Endothelial cell of umbilical vein (primary cell): ENCODE results near the gene ADM5. TPM values are rescaled to one million over a fixed set of nuclear protein-coding genes. Genes with fewer than 3 reads are reported as not detected.

Source experiments
- BruUV-seq: library from RNA; stranded (reverse); fragments of 400-500 nt; replicated peaks from 2 replicates; lab custom pipeline; 2021; lab: Mats Ljungman, UMichigan
- CTCF ChIA-PET: fragments of 300-600, 350-600 bp; sonication (Branson Sonifier 250); formaldehyde crosslinking; loops from one replicate; lab custom pipeline; 2021; ENCODE audit warnings: antibody characterized with exemption, inconsistent platforms; lab: Charles Lee
- POLR2A ChIA-PET: fragments of 300-600, 350-600 bp; sonication (Branson Sonifier 250); formaldehyde crosslinking; loops from one replicate; lab custom pipeline; 2021; ENCODE audit warnings: antibody characterized with exemption, inconsistent platforms; lab: Charles Lee
- DNase-seq: peaks from one replicate; pipeline ENCODE4 v3.0.0-alpha.2; 2011; ENCODE audit warnings: low read depth, low spot score
- FAIRE-seq: peaks from 2 replicates; lab custom pipeline; 2011; peaks lifted over from hg19 to GRCh38; lab: Jason Lieb, UNC
- H2AFZ ChIP-seq: 2 replicates; pipeline ENCODE4 v1.6.0; 2012; ENCODE audit warnings: low read depth, low read length, control low read depth, inconsistent platforms
- H3K27ac ChIP-seq: 2 replicates; pipeline ENCODE4 v1.5.1; 2011; ENCODE audit warnings: low read depth, mild to moderate bottlenecking, control low read depth, low read length, moderate library complexity; ENCODE audit not compliant: insufficient read depth
- H3K27me3 ChIP-seq, 2 experiments: 2 replicates each; pipeline versions ENCODE4 v1.6.0 to v1.6.1; 2011; ENCODE audit warnings: low read length in 2 of 2, mixed read lengths in 1 of 2; ENCODE audit not compliant: control insufficient read depth in 2 of 2, insufficient read depth in 2 of 2
- H3K36me3 ChIP-seq, 2 experiments: 2 replicates in 1 of 2; 3 replicates in 1 of 2; pipeline ENCODE4 v1.5.1; 2011; ENCODE audit warnings: low read length in 2 of 2, mild to moderate bottlenecking in 1 of 2, moderate library complexity in 1 of 2; ENCODE audit not compliant: control insufficient read depth in 2 of 2, insufficient read depth in 2 of 2; ENCODE audit errors: extremely low read depth in 1 of 2
- H3K4me1 ChIP-seq: 3 replicates; pipeline ENCODE4 v1.5.1; 2011; ENCODE audit warnings: mild to moderate bottlenecking, low read length; ENCODE audit not compliant: control insufficient read depth, insufficient read depth; ENCODE audit errors: extremely low read depth
- H3K4me2 ChIP-seq: 2 replicates; pipeline ENCODE4 v1.6.1; 2011; ENCODE audit warnings: low read length, control low read depth, mixed read lengths; ENCODE audit not compliant: insufficient read depth
- H3K4me3 ChIP-seq, 3 experiments: fragments of 200-600 bp in 1 of 3; sonication (generic), shearing (Covaris generic) in 1 of 3; replicated peaks in 1 of 3; 2 replicates each; pipeline ENCODE4 v1.5.1; 2011 to 2016; ENCODE audit warnings: control low read depth in 3 of 3, low read length in 3 of 3, mild to moderate bottlenecking in 2 of 3, inconsistent platforms in 1 of 3, low read depth in 1 of 3, moderate library complexity in 1 of 3; ENCODE audit not compliant: insufficient read depth in 1 of 3
- H3K79me2 ChIP-seq: 2 replicates; pipeline ENCODE4 v1.6.0; 2012; ENCODE audit warnings: low read length, inconsistent platforms; ENCODE audit not compliant: control insufficient read depth, insufficient read depth
- H3K9ac ChIP-seq: replicated peaks from 2 replicates; pipeline ENCODE3; 2011; ENCODE audit warnings: low read length, control low read depth; ENCODE audit not compliant: insufficient read depth; ENCODE audit errors: extremely low read depth
- H3K9me1 ChIP-seq: replicated peaks from 3 replicates; pipeline ENCODE4 v1.6.0; 2011; ENCODE audit warnings: mild to moderate bottlenecking, low read length; ENCODE audit not compliant: control insufficient read depth, insufficient read depth; ENCODE audit errors: extremely low read depth
- H3K9me3 ChIP-seq: replicated peaks from 2 replicates; pipeline ENCODE4 v1.5.1; 2012; ENCODE audit warnings: low read length, inconsistent platforms; ENCODE audit not compliant: control insufficient read depth, insufficient read depth
- H4K20me1 ChIP-seq: replicated peaks from 2 replicates; pipeline ENCODE3; 2011; ENCODE audit warnings: mild to moderate bottlenecking, low read length; ENCODE audit not compliant: control insufficient read depth, insufficient read depth; ENCODE audit errors: extremely low read depth
- GATA2 ChIP-seq: IDR thresholded peaks from 2 replicates; pipeline ENCODE4 v1.7.0; 2011; ENCODE audit warnings: low read depth, mild to moderate bottlenecking, moderate library complexity, mixed read lengths, low read length; ENCODE audit not compliant: insufficient read length, insufficient read depth
- dilution Hi-C: fragments of 300-500 bp; cut with MboI; formaldehyde crosslinking; loops from one replicate; pipeline ENCODE4 v1.15.0; 2019; ENCODE audit warnings: low sequenced_read_pairs; ENCODE audit not compliant: extremely low pct_ligation_motif_present
- intact Hi-C: fragments of 100-400 bp; cut with micrococcal nuclease; formaldehyde crosslinking; loops from one replicate; pipeline ENCODE4 v1.10.0; 2022
- polyA plus RNA-seq, 4 experiments: library from polyadenylated mRNA; depleted of rRNA in 3 of 4; stranded (reverse) in 3 of 4; unstranded in 1 of 4; fragments of >200 nt; gene quantifications; 2 replicates each; pipeline versions ENCODE4 v1.2.1 to v1.2.3, GENCODE V29; 2011 to 2012; ENCODE audit warnings: missing spikeins in 1 of 4
- total RNA-seq: library from RNA; stranded (reverse); gene quantifications from 2 replicates; pipeline ENCODE4 v1.2.3, GENCODE V29; 2021
- TF ChIP-seq, protein P1 (sequence below), 2 donors: IDR thresholded peaks; 1 replicate in 1 of 2; 2 replicates in 1 of 2; pipeline ENCODE4 v1.5.1; 2011; ENCODE audit warnings: low read length in 2 of 2, mild to moderate bottlenecking in 2 of 2, moderate library complexity in 2 of 2, control low read depth in 1 of 2, inconsistent platforms in 1 of 2, low read depth in 1 of 2; ENCODE audit not compliant: insufficient read depth in 1 of 2; ENCODE audit errors: extremely low read depth in 1 of 2

ADM5 gene
- total and polyA plus RNA-seq, 2 donors (not counting 3 experiments of a cell fraction or from before 2014, with no cell fraction given) = 3.3 to 4.4 TPM

DNA sequence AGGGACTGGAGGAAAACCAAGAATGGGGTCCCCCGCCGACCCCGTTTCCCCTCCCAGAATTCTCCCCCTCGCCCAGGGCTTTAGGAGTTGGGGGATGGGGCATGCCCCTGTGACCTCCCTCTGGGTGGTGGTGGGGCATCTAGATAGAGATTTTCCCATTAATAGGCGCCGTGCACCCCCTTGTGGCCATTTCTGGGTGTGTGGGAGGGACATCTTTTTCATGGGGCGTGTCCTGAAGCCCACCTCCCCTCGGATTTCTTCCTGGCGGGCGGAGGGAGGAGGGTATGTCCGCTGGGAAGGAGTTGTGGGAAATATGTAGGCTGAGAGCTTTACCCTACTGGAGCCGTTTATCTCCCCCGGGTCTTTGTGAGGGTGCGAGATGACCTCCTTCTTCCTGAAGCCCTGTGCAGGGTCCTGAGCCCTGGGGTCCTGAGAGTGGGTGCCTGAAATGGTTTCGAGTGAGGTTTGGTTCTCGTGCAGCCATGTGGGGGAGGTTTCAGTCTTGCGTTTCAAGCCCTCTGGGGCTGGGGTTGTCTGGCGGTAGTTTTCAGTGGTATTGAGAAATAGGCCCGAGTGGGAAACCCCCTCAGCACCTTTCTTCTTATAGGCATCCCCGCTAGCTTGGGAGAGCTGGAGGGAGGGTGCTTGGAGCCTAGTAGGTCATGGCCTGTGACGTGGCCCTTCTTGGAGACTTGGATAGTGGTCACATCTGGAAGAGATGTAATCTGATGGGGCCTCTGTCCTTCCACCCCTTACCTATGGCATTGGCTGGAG is 11.3 kb upstream of the ADM5 start:
- peaks cover 23% of the 10 kb centered on the region for H3K4me1 ChIP-seq
- H3K27me3 ChIP-seq = no peaks in the 10 kb centered on the region
- H3K4me2 ChIP-seq = peak overlapping the region; percentile 95
- no peak for TF ChIP-seq GATA2
- TF ChIP-seq, protein P1, sequence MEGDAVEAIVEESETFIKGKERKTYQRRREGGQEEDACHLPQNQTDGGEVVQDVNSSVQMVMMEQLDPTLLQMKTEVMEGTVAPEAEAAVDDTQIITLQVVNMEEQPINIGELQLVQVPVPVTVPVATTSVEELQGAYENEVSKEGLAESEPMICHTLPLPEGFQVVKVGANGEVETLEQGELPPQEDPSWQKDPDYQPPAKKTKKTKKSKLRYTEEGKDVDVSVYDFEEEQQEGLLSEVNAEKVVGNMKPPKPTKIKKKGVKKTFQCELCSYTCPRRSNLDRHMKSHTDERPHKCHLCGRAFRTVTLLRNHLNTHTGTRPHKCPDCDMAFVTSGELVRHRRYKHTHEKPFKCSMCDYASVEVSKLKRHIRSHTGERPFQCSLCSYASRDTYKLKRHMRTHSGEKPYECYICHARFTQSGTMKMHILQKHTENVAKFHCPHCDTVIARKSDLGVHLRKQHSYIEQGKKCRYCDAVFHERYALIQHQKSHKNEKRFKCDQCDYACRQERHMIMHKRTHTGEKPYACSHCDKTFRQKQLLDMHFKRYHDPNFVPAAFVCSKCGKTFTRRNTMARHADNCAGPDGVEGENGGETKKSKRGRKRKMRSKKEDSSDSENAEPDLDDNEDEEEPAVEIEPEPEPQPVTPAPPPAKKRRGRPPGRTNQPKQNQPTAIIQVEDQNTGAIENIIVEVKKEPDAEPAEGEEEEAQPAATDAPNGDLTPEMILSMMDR (IDR thresholded peaks at IDR 0.05; ENCODE audit: extremely low read depth in 1 of 2, insufficient read depth in 1 of 2, low read depth in 1 of 2, low read length in 2 of 2) = peak; percentile 57 to 73
- POLR2A ChIA-PET = interaction anchor here (0.9 to 3.0 kb wide), 3 partner anchors 38 to 175 kb away, joined by 3 to 15 read pairs (median 3); partner anchors contain the start of gene RRAS
- dilution Hi-C loops = no loop called here
- H3K9me3 ChIP-seq = no peaks in the 10 kb centered on the region
- CTCF ChIA-PET = interaction anchor here (1.0 to 3.2 kb wide), 5 partner anchors 13 to 175 kb away, joined by 3 to 15 read pairs (median 4); partner anchors contain the start of genes BCL2L12, FUZ and IRF3
- H4K20me1 ChIP-seq = no peaks in the 10 kb centered on the region
- H3K27ac ChIP-seq = peak overlapping the region; percentile 46
- peaks cover 45% of the 10 kb centered on the region for H3K79me2 ChIP-seq
- H2AFZ ChIP-seq = no peak overlapping the region
- H3K9me1 ChIP-seq = no peaks in the 10 kb centered on the region
- H3K36me3 ChIP-seq = peaks cover 7 to 9% of the 10 kb centered on the region in 2 experiments
- peak overlapping the region; percentile 89 for H3K9ac ChIP-seq
- BruUV-seq = TSS peak; percentile 17
- FAIRE-seq (peak; percentile 76), DNase-seq (peak; percentile 77)
- peak overlapping the region; percentile 69 to 97 (median 78) for H3K4me3 ChIP-seq
- intact Hi-C loops = loop anchor here (2.0 to 5.0 kb wide), 2 partner anchors 63 to 189 kb away; partner anchors contain the start of gene PNKP
